HepG2 (cell line): ENCODE results near the gene MT1G. TPM values are rescaled to one million over a fixed set of nuclear protein-coding genes. Genes with fewer than 3 reads are reported as not detected.

Source experiments
- AKNA ChIP-seq: sonication (generic); formaldehyde crosslinking; IDR thresholded peaks from 2 replicates; pipeline ENCODE4 v1.4.0; 2020; ENCODE audit warnings: missing genetic modification reagents, borderline replicate concordance
- DZIP1 ChIP-seq: sonication (generic); formaldehyde crosslinking; IDR thresholded peaks from 2 replicates; pipeline ENCODE4 v1.5.0; 2020; ENCODE audit warnings: mild to moderate bottlenecking, missing genetic modification reagents
- FOXK1 ChIP-seq: sonication (generic); formaldehyde crosslinking; IDR thresholded peaks from 2 replicates; pipeline ENCODE4 v1.4.0; 2020; ENCODE audit warnings: low read depth, missing genetic modification reagents, borderline replicate concordance
- HMGA1 ChIP-seq: sonication (generic); formaldehyde crosslinking; conservative IDR thresholded peaks from 2 replicates; pipeline ENCODE4 v1.4.0; 2020; ENCODE audit warnings: missing genetic modification reagents
- MLLT10 ChIP-seq: sonication (generic); formaldehyde crosslinking; IDR thresholded peaks from 2 replicates; pipeline ENCODE4 v1.4.0; 2020; ENCODE audit warnings: missing genetic modification reagents
- PHF5A ChIP-seq: IDR thresholded peaks from one replicate; pipeline ENCODE4 v1.6.1; 2018; ENCODE audit warnings: low read depth, missing genetic modification reagents; ENCODE audit not compliant: unreplicated experiment
- REPIN1 ChIP-seq: sonication (generic); formaldehyde crosslinking; IDR thresholded peaks from 2 replicates; pipeline ENCODE4 v1.8.0; 2022; ENCODE audit warnings: missing genetic modification reagents, low read depth, mild to moderate bottlenecking, borderline replicate concordance
- SMARCC2 ChIP-seq: fragments of 450-650 bp; IDR thresholded peaks from 2 replicates; pipeline ENCODE4 v1.6.1; 2017; ENCODE audit warnings: antibody characterized with exemption, mild to moderate bottlenecking
- TIGD3 ChIP-seq: sonication (generic); formaldehyde crosslinking; IDR thresholded peaks from 2 replicates; pipeline ENCODE4 v1.5.1; 2020; ENCODE audit warnings: mild to moderate bottlenecking, missing genetic modification reagents, borderline replicate concordance
- ZFP36L1 ChIP-seq: sonication (generic); formaldehyde crosslinking; IDR thresholded peaks from 2 replicates; pipeline ENCODE4 v1.8.0; 2022; ENCODE audit warnings: mild to moderate bottlenecking, missing genetic modification reagents, moderate library complexity
- ZNF136 ChIP-seq: sonication (generic); formaldehyde crosslinking; IDR thresholded peaks from 2 replicates; pipeline ENCODE4 v1.8.1; 2022; ENCODE audit warnings: low read depth, mild to moderate bottlenecking, moderate library complexity, missing genetic modification reagents
- ZNF235 ChIP-seq: sonication (generic); formaldehyde crosslinking; IDR thresholded peaks from 2 replicates; pipeline ENCODE4 v1.8.1; 2023; ENCODE audit warnings: mild to moderate bottlenecking, missing genetic modification reagents, borderline replicate concordance
- ZNF431 ChIP-seq: sonication (generic); formaldehyde crosslinking; IDR thresholded peaks from 2 replicates; pipeline ENCODE4 v1.9.0; 2022; ENCODE audit warnings: missing genetic modification reagents, low read depth, mild to moderate bottlenecking, borderline replicate concordance
- ZNF580 ChIP-seq: IDR thresholded peaks from 2 replicates; pipeline ENCODE4 v1.6.1; 2016; ENCODE audit warnings: low read depth, borderline replicate concordance
- ZNF710 ChIP-seq: sonication (generic); formaldehyde crosslinking; IDR thresholded peaks from 2 replicates; pipeline ENCODE4 v1.5.0; 2020; ENCODE audit warnings: mild to moderate bottlenecking, missing genetic modification reagents, borderline replicate concordance
- polyA plus RNA-seq, 8 experiments: library from polyadenylated mRNA; depleted of rRNA in 3 of 8; stranded (reverse) in 7 of 8; unstranded in 1 of 8; fragments of >200 nt; fragmentation: Illumina TruSeq in 4 of 8; extraction: Trizol in 4 of 8; gene quantifications; 2 replicates each; pipeline versions ENCODE4 v1.2.1 to v1.2.3, GENCODE V29; 2011 to 2016; ENCODE audit warnings: low read depth in 4 of 8, missing spikeins in 1 of 8, mixed read lengths in 1 of 8; ENCODE audit not compliant: insufficient read depth in 1 of 8
- total RNA-seq, 5 experiments: library from RNA; depleted of rRNA; stranded (reverse); fragments of >200 nt; fragmentation: Illumina TruSeq; extraction: Trizol; gene quantifications; 2 replicates each; pipeline ENCODE4 v1.2.3, GENCODE V29; 2016; ENCODE audit warnings: low read depth in 1 of 5

The MT1G gene
- total and polyA plus RNA-seq, 2 of the 13 experiments (the other 11 are each of a cell fraction or from before 2014, with no cell fraction given), result 3.6 to 377 TPM

- TF ChIP-seq DZIP1 (CRISPR knock-in tag) (no peak), ZNF136 (CRISPR knock-in tag) (0 out of 2 replicates have a peak, but pooled peaks have one; percentile 32), SMARCC2 (no peak), ZNF431 (CRISPR knock-in tag) (no peak), REPIN1 (peak; percentile 48; the same call in 1 of the 2 replicates), PHF5A (no peak), ZNF580 (peak; percentile 64; the same call in 1 of the 2 replicates), ZNF710 (CRISPR knock-in tag) (peak; percentile 64), FOXK1 (no peak), HMGA1 (CRISPR knock-in tag) (no peak), ZFP36L1 (CRISPR knock-in tag) (no peak), TIGD3 (CRISPR knock-in tag) (peak; percentile 82; the same call in 1 of the 2 replicates), MLLT10 (CRISPR knock-in tag) (no peak), AKNA (CRISPR knock-in tag) (no peak), ZNF235 (CRISPR knock-in tag) (no peak)
Observed at GRCh38 chr16:56643080-56643778, 24.6 kb downstream of the MT1G start (continued).
